HG02588 (cell line): ENCODE results near the gene PLCH1.
A peak's percentile ranks its signal among the peaks of the same experiment; 100 is the strongest.

Experiments
- ATAC-seq: cut with Tn5 transposase; IDR thresholded peaks from one replicate; pipeline ENCODE4 v1.9.1; 2021; ENCODE audit warnings: mild to moderate bottlenecking, moderate library complexity; ENCODE audit not compliant: unreplicated experiment

Gene PLCH1

DNA sequence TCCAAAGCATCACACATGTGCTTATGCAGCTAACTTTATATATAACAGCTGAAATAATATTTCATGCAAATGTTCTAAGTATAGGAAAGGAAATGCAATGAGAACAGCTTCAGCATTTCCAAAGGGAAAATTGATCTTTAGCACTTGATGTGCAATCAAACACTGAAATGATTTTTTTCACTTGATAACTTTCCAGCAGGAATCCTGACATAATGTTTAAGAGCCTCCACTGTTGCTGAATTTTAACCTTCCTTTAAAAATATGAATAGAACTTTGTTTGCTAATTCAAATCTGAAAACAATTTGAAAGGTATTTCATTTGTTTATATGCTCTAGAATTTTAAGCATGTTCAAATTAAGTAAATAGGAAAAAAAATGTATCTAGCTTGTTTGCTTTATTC lies 354.5 kb downstream of the PLCH1 start:
- no peak for ATAC-seq

DNA sequence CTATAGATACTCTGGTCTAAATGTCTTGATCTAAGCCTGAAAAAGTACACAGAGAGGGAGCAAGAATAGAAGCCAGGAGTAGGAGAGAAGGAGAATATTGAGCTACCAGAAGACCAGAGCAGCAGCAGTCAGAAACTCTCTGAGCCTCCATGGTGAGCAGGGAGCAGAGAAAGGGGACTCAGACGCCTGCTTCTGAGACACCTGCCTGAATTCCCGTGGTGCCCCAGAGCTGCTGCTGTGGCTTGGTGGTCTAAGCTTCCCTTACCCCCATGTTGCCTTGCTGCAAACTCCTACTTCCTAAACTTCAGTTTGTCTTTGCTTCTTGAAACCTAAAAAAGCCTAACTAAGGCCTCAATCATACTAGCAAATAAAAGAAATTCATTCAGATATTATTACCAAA lies 356.5 kb downstream of the PLCH1 start:
- no peak for ATAC-seq

DNA sequence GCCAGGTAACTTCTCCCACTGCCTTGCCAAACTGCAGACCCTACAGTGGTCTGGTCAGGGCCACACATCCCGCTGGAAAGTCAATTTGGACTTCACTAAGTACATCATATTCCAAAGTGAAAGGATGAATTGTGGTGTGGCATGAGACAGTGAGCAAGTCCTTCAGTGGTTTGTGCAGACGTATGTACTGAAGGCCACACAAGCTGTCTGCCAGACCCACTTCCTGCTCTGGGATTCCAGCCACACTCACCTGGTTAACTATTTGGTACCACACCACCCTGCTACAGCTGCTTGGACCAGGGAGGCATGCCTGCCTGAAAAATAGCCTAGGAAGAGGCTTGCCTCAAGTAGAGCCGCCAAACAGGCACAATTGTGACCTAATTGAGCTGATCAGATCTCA lies 357.3 kb downstream of the PLCH1 start:
- ATAC-seq: no peak

DNA sequence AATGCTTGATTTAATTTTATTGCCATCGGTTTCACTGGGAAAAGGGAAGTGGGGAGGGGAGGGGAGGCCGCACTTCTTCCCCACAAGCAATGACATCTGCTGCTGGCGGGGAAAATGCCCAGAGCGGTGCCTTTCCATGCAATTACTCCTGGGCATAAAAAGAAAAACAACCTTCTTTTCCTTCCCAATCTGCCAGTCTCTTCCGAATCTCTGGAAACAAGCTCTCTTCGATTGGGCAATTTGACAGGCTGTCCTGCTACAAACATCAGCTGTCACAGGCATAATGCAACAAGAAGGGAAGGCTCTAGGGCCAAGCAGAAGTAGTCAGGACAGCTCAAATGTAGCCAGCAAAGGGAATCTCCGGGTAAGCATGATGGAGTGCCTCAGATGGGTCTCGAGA lies 358.0 kb downstream of the PLCH1 start:
- no peak for ATAC-seq

DNA sequence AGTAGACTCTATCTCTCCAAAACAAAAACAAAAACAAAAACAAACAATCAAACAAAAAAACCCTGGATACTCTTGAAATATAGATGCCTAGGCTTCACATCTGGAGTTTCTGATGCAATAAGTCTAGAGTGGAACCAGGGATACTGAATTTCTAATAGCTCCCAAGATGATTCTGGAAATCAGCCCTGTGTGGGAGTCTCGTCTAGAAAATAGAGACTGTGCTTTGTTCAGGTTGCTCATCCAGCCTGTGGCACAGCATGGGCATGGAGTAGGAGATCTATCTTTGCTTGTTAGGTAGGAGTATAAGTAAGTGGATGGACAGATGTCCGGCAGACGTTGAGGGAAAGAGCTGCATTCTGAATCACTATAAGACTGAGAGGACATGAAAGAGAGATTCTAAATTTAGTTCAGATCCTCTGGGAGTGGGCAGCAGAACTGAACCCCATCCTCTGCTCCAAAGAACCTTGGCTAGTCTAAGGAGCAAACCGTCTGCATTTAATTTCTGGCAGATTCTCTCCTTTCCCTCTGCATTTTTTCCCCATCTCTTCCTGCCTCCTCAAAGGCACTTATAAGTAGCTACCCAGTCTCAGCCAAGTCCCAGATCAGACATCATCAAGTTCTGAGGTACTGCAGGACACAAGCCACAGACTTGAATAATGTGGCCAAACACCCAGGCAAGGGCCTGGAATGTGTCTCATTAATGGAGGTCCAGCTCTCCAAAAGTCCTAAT lies 358.8 kb downstream of the PLCH1 start:
- ATAC-seq: no peak

DNA sequence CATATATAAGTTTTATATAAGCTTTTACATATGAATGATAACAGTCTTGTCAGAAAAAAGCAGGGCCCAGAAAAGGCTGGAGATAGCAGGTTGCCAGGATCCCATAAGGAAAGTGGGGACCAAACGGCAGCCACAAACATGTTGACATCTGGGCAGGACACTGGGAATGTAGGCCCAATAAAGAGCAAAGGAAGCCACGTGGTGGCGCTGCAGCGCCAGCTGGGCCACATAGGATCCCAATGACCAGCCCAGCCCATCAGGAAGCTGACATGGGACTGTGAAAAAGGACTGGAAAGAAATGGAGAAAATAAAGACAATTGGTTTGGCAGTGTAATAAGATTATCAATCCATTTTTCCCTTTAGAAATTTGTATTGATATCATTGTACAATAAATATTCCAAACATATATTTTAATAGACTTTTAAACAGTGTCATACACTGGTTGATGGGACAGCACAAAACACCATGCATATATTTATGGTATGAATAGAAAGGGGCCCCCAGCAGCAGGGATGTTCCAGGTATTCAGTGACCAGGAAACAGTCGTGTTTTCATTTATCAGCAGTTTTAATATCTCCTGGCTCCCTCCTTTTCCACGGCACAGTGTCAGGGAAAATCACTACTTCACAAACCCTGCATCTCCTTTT lies 362.4 kb downstream of the PLCH1 start:
- peak; percentile 59 for ATAC-seq

DNA sequence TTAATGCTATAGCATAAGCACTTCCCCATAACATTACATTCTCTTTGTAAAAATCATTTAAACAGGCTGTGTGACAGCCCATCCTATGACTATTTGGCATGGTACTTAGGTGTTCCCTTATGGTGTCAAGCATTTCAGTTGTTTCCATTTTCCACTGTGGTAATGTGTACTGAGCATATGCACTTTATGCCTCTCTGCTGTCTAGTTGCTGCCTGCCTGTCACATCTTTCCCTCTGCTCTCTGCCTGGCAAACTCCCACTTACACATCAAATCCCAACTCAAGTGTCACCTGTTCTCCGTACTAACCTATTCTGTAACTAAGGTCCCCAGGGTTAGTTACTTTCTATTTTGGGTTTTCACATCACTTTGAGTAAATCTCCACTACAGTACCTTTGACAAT lies 367.0 kb downstream of the PLCH1 start:
- no peak for ATAC-seq

DNA sequence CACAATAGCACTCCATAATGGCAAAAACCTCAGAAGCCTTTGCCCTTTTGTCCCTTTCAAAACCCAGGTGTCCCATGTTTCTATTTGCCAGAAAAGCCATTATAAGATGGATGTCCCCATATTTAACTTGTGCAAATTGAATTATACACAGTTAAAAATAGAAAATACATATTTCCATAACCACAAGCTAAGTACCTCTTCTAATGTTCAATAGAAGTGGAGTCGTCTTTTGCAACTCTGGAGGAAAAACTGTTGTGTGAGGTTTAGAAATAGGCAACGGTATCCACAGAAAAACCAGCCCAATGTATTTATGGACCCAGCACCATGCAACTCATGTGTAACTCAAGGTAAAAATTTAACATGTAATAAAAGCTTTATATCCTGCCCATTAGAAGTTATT lies 367.8 kb downstream of the PLCH1 start:
- ATAC-seq: no peak

DNA sequence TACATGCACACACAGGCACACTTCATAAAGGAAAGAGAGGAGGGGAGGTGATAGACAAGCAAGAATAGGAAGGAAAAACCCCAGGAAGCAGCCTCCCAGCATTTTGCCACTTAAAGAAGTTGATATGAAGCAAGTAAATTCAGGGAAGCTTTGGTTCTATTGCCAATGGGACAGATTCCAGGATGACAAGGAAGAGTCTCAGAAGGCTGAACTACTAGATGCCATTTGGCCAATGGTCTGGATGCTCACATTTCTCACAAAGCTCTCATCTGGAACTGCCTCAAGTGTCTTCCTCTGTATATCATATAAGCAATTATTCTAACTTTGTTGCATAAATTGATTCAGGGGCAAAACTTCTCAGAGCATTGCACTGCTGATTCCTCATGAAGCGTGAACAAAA lies 372.6 kb downstream of the PLCH1 start:
- ATAC-seq: no peak

DNA sequence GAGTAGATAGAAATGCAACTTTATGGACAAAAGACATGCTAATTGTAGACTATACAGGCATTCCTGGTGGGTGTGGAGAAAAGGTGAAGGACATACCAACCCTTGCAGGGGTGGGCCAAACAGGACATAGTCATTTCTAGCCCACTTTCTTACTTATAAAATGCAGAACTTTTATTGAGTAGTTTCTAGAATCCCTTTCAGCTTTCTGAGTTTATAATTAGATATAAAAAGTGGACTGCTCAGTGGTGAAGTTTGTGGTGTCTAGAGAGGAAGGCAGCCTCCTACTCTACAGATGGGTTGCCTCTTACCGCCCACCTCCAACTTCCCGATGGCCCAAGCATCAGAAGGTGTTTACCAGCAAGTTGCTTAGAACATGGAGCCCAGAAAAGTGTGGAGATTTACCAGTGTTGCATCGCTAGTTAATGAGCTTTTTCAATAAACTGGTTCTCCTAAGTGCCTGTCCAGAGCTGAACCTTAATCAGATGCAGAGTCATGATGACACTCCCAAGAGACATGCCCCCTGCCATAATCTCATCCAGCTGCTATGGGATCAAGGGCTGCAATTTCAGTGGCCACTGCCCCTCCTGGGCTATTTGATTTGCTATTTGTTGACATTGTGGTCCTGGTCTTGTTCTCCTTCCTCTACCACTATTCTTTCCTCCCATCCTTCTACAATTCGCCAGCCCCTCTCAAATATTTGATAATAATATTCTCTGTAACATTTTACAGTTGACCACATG lies 373.9 kb downstream of the PLCH1 start:
- no peak for ATAC-seq

DNA sequence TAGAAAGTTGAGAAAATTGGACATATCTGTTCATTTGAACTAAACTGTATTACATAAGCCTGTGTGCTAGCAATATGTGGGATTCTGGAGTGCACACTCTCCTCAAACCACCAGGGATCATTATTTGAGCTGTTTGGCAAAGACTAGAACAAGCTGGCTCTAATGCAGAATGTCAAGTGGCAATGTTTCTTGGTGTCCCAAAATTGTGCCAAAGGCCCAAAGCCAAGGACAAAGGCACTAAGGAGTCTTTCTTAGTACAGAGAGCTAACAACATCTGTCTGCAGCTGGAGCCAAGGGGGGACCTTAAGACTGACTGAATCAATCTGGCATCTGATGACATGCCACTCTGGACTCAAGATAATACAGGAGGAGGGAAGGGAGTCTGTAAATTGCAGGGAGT lies 374.7 kb downstream of the PLCH1 start:
- ATAC-seq: no peak

DNA sequence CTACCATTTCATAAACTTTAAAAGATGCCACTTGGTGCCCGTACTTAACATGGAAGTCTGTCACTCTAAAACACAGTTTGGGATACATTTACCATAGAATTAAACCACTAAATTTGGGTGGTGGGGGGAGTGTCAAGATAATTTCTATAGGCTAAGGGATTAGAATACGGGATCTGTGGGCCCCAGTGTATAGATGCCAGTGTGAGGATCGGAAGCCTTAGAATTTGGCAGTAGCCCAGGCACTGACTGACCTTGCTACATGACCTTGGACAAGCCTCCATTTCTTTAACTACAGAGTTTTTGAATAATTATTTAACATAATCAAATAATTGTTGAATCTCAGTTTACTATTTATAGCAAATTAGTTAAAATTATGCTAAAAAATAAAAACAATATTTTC lies 375.1 kb downstream of the PLCH1 start:
- ATAC-seq: no peak

DNA sequence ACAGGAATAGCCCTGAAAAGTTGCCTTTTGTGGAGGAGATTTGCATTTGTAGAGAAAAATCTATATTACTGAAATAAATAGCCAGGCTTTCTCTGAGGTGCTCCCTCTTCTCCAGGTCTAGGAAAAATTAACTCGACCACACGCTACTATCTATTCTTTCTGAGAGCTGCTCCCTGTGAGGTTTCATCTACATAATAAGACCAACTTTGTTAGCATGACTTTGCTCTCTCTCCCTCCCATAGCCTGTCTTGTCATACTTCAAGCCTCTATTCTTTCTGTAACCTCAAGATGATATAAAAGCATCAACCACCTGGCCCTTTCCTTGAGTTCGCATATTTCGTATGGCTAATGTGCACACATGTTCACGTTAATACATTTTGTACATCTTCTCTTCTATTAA lies 375.6 kb downstream of the PLCH1 start:
- no peak for ATAC-seq

DNA sequence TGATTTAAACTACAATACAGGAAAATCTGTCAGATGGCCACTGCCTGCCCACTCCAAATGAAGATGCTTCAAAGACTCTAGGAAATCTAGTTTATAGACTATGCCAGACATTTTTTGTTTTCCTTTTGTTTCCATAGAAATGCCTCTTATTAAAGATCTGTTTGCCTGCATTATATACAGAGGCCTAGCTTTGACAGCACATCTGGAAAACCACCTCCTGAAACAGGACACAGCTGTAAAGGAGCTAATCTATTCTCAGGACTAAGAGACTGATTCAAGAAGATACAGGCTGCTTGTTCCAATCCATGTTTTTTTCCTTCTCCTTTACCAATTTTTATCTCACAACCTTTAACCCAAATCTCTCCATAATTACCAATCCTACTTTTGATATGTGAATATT lies 376.1 kb downstream of the PLCH1 start:
- ATAC-seq: no peak

DNA sequence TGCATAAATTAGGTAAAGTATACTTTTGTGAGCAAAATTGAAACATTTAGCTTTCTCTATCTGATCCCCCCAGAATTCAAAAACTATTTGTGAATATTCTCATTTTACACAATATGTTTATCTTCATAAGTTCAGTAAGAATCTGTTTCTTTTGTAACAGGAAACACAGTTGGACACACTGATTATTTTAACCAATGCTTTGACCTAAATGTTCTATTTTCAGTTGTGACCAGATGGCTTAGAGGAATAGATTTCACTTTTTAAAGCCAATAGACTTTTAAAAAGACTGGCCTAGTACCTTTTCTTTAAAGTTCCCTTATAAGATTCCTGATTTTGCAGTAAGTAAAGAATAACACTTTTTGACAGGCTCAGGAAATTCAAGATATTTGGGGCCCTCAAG lies 377.4 kb downstream of the PLCH1 start:
- ATAC-seq: no peak

DNA sequence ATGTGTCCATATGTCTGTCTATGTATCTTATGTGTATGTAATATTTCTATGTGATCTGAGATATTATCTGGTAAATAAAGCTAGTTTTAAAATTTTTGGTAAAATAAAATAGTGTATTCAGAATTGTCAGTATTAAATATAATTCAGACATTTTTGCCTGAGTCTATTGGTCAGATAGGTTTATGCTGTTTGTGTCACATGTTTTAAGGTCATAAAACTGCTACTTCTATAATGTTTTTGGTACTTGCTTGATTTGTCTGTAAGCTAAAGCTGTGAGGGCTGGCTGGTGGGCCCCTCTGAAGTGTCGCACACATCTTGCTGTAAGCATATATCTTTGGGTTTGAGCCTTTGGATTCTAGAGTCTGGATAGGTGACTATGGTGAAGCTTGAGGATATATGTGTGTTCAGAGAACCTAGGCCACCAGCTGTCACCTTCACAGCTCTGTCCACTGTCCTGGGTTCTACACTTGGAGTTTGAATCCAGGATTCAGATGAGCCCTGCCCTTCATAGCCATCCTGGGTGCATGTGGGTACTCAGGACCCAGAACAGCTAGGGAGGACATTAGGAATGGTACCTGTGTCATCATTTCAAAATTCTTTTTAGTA lies 379.6 kb downstream of the PLCH1 start:
- ATAC-seq: no peak

DNA sequence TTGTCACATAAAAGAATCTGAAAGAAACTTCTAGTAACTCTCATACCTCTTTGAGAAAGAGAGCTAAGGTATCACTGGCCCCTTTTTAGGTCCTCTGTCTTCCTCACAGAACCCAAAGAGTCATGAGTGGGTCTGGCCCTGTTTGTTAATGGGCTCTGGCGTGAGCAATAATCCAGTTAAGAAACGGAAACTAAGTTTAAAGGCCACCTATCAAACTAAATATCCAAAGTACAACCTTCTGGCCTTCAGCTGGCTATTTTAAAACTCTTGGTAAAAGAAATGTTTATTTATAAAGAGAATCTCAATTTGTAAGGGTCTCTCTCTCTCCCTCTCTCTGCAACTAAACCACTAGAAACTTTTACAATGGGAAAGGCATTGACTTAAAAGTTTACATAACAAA lies 380.4 kb downstream of the PLCH1 start:
- no peak for ATAC-seq

DNA sequence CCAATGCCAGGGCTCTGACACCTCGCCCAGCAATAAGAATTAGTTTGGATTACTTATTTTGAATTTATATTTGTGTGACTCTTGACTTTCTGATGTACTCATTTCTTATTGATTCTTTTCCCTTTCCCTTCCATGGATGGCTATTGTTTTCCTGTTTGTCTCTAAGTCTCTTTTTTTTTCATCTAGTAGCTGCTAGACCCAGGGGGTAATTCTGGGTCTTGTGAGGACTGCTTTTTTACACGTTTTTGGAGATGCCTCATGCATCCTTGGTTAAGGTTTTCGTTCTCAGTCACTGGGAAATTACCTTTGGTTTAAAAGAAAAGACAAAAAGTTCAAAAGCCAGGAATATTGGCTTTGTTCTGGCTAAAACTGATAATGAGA lies 381.2 kb downstream of the PLCH1 start:
- ATAC-seq: no peak

DNA sequence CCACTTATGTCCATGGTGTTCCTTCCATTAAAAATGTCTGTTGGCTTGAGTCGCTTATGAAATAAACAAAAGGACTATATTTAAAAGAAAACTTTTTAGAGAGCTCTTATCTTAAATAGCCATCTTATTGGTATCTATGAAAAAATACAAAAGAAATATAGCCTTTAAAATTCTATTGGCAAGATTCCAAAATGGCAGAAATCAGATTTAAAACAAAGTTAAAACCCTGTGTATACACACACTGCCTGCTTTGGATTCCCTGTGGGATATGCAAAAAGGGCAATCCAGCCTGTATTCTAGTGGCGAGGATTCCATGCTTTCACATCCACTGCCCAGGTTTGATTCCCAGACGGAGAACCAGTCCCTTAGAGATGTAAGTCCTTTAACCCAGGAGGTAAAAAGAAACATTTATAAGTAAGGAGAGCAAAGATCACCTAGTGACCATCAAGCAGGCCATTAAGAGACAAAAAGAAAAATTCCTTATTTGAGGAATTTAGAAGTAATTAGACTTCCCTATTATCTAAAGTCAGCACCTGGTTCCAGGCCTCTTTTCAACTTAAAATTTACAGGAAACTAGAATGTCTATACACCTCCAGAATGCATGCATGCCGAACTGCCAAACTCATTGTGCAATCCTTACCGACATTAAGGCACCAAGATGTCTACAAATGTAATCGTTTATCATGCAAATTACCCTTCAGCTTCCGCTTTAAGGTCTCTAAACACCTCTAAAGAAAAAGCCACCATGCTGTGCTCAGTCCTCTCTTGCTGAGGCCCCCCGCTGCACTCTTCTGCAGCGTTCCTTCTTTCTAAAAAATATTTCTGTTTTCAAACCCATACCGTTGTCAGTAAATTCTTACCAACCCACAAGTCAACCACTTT lies 381.8 kb downstream of the PLCH1 start:
- ATAC-seq: no peak

DNA sequence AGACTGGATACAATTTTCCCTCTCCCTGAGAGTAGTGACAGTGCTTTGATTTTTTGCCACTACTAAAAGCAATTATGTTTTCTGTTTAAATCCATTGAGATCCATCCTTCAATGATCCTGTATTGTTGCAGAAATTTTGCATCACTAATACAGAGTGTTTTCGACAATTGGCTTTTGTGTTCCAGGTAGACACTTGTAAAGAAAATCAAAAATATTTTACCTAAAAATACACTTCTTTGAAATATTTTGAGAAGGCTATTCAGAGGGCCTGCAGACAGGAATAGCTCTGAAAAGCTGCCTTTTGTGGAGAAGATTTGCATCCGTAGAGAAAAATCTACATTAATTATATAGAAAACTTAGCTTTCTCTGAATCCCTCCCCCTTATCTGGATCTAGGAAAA lies 384.6 kb downstream of the PLCH1 start:
- ATAC-seq: no peak
